Measurements from ENCODE around the gene PLEKHS1.

PLEKHS1 gene

GRCh38 chr10:113751181-113751732 lies at the start of gene PLEKHS1:
Gene PLEKHS1 (plus strand): TSS chr10:113751682. CDS start chr10:113755278, 3,596 bp downstream.
- no peak for DNase-seq (ENCODE audit: low spot score)

GRCh38 chr10:113704637-113705343 lies 46.7 kb upstream of the PLEKHS1 start:
- DNase-seq (ENCODE audit: low spot score) = peak; percentile 44

GRCh38 chr10:113705344-113705652 lies 46.2 kb upstream of the PLEKHS1 start:
- DNase-seq (ENCODE audit: low spot score) = no peak

GRCh38 chr10:113706623-113707022 lies 44.9 kb upstream of the PLEKHS1 start:
- DNase-seq (ENCODE audit: low spot score) = no peak

GRCh38 chr10:113708640-113709039 lies 42.8 kb upstream of the PLEKHS1 start:
- no peak for DNase-seq (ENCODE audit: low spot score)

GRCh38 chr10:113709221-113709838 lies 42.2 kb upstream of the PLEKHS1 start:
- DNase-seq (ENCODE audit: low spot score) = no peak

GRCh38 chr10:113711142-113711541 lies 40.3 kb upstream of the PLEKHS1 start:
- no peak for DNase-seq (ENCODE audit: low spot score)

- no peak for DNase-seq (ENCODE audit: low spot score)
Observed at GRCh38 chr10:113712024-113712423, 39.5 kb upstream of the PLEKHS1 start.

- DNase-seq (ENCODE audit: low spot score) = peak; percentile 36
Observed at GRCh38 chr10:113712755-113713639, 38.5 kb upstream of the PLEKHS1 start.

- DNase-seq (ENCODE audit: low spot score) = no peak
Observed at GRCh38 chr10:113713640-113713982, 37.9 kb upstream of the PLEKHS1 start.

GRCh38 chr10:113716109-113716910 lies 35.2 kb upstream of the PLEKHS1 start:
- no peak for DNase-seq (ENCODE audit: low spot score)

GRCh38 chr10:113718969-113719822 lies 32.3 kb upstream of the PLEKHS1 start:
- no peak for DNase-seq (ENCODE audit: low spot score)

GRCh38 chr10:113720386-113720785 lies 31.1 kb upstream of the PLEKHS1 start:
- no peak for DNase-seq (ENCODE audit: low spot score)

- no peak for DNase-seq (ENCODE audit: low spot score)
Observed at GRCh38 chr10:113732160-113732881, 19.2 kb upstream of the PLEKHS1 start.

GRCh38 chr10:113732966-113733365 lies 18.5 kb upstream of the PLEKHS1 start:
- no peak for DNase-seq (ENCODE audit: low spot score)

- no peak for DNase-seq (ENCODE audit: low spot score)
Observed at GRCh38 chr10:113733635-113734034, 17.8 kb upstream of the PLEKHS1 start.

- peak; percentile 21 for DNase-seq (ENCODE audit: low spot score)
Observed at GRCh38 chr10:113735913-113736312, 15.6 kb upstream of the PLEKHS1 start.

- DNase-seq (ENCODE audit: low spot score) = no peak
Observed at GRCh38 chr10:113736576-113736975, 14.9 kb upstream of the PLEKHS1 start.

- no peak for DNase-seq (ENCODE audit: low spot score)
Observed at GRCh38 chr10:113739031-113739430, 12.5 kb upstream of the PLEKHS1 start.

GRCh38 chr10:113739577-113739976 lies 11.9 kb upstream of the PLEKHS1 start:
- no peak for DNase-seq (ENCODE audit: low spot score)
